ENCODE data around the gene EMC1.

- no peak for TF ChIP-seq CTCF (IDR thresholded peaks at IDR 0.05)
- TF ChIP-seq POLR2A (IDR thresholded peaks at IDR 0.05) = no peak
Measured at GRCh38 chr1:19250629-19251304, 557 bp downstream of the EMC1 start.

Data from thyroid gland (tissue), 4 donors.